SK-N-SH (cell line): ENCODE data around the gene YOD1. TPM values are rescaled to one million over a fixed set of nuclear protein-coding genes. Genes with fewer than 3 reads are reported as not detected.
A peak's percentile ranks its signal among the peaks of the same experiment; 100 is the strongest.

ENCODE experiments used
- CTCF ChIA-PET: fragments of 300-600, 350-600 bp; formaldehyde crosslinking; extraction: SDS; loops from one replicate; lab custom pipeline; 2021; lab: Yijun Ruan, JAX
- POLR2A ChIA-PET: fragments of 350-600 bp; sonication (Branson Sonifier 250); formaldehyde crosslinking; extraction: SDS; loops from one replicate; lab custom pipeline; 2020; ENCODE audit warnings: antibody characterized with exemption, inconsistent platforms; lab: Yijun Ruan, JAX
- DNase-seq: peaks from one replicate; pipeline ENCODE4 v3.0.0; 2012
- H2AFZ ChIP-seq: fragments of 200-600 bp; sonication (generic); 2 replicates; pipeline ENCODE4 v1.8.1; 2016; ENCODE audit warnings: antibody characterized with exemption, mild to moderate bottlenecking, low read depth
- H3F3A ChIP-seq: fragments of 200-600 bp; sonication (generic); replicated peaks from 2 replicates; pipeline ENCODE3; 2016; ENCODE audit warnings: antibody characterized with exemption, mild to moderate bottlenecking; ENCODE audit not compliant: insufficient read depth
- H3K27ac ChIP-seq, 2 experiments: fragments of 200-500 bp in 1 of 2; fragments of 200-600 bp in 1 of 2; sonication (Bioruptor generic) in 1 of 2; sonication (generic), shearing (Covaris generic) in 1 of 2; 2 replicates each; pipeline versions ENCODE4 v1.5.1 to v1.6.1; 2014 to 2016; ENCODE audit warnings: low read depth in 2 of 2, inconsistent platforms in 1 of 2, low read length in 1 of 2, mild to moderate bottlenecking in 1 of 2, mixed read lengths in 1 of 2
- H3K27me3 ChIP-seq: fragments of 200-600 bp; sonication (generic), shearing (Covaris generic); 2 replicates; pipeline ENCODE4 v1.6.1; 2016; ENCODE audit warnings: mixed run types; ENCODE audit not compliant: insufficient read depth
- H3K36me3 ChIP-seq, 2 experiments: fragments of 200-500 bp in 1 of 2; fragments of 200-600 bp in 1 of 2; sonication (Bioruptor generic) in 1 of 2; sonication (generic) in 1 of 2; replicated peaks in 1 of 2; 2 replicates each; pipeline versions ENCODE3 to v1.5.1; 2014 to 2016; ENCODE audit warnings: low read length in 1 of 2, mild to moderate bottlenecking in 1 of 2; ENCODE audit not compliant: insufficient read depth in 2 of 2, control insufficient read depth in 1 of 2
- H3K4me1 ChIP-seq, 2 experiments: fragments of 200-500 bp in 1 of 2; fragments of 200-600 bp in 1 of 2; sonication (Bioruptor generic) in 1 of 2; sonication (generic), shearing (Covaris generic) in 1 of 2; 2 replicates each; pipeline versions ENCODE4 v1.5.1 to v1.6.1; 2014 to 2016; ENCODE audit warnings: low read depth in 1 of 2, low read length in 1 of 2, mixed run types in 1 of 2; ENCODE audit not compliant: insufficient read depth in 2 of 2, control insufficient read depth in 1 of 2
- H3K4me2 ChIP-seq: fragments of 200-600 bp; sonication (generic), shearing (Covaris generic); 2 replicates; pipeline ENCODE4 v1.6.1; 2017; ENCODE audit warnings: mixed run types
- H3K4me3 ChIP-seq, 2 experiments: fragments of 200-500 bp in 1 of 2; fragments of 200-600 bp in 1 of 2; sonication (Bioruptor generic) in 1 of 2; sonication (generic), shearing (Covaris generic) in 1 of 2; 2 replicates each; pipeline versions ENCODE4 v1.5.1 to v1.8.1; 2014 to 2016; ENCODE audit warnings: low read depth in 2 of 2, inconsistent platforms in 1 of 2, low read length in 1 of 2, mild to moderate bottlenecking in 1 of 2, mixed read lengths in 1 of 2, moderate library complexity in 1 of 2
- H3K79me2 ChIP-seq: fragments of 200-600 bp; sonication (generic); 2 replicates; pipeline ENCODE4 v1.8.1; 2017; ENCODE audit warnings: mild to moderate bottlenecking; ENCODE audit not compliant: insufficient read depth
- H3K9ac ChIP-seq: fragments of 200-600 bp; sonication (generic); 2 replicates; pipeline ENCODE4 v1.6.1; 2017; ENCODE audit warnings: mixed run types
- H3K9me2 ChIP-seq: fragments of 200-600 bp; sonication (generic); 2 replicates; pipeline ENCODE4 v1.6.1; 2017; ENCODE audit warnings: mixed run types
- H3K9me3 ChIP-seq: fragments of 200-600 bp; sonication (generic); 2 replicates; pipeline ENCODE4 v1.6.1; 2017; ENCODE audit warnings: mixed run types, mild to moderate bottlenecking, moderate library complexity
- H4K20me1 ChIP-seq: fragments of 200-600 bp; sonication (generic); 2 replicates; pipeline ENCODE4 v1.6.1; 2017; ENCODE audit warnings: mild to moderate bottlenecking, mixed run types; ENCODE audit not compliant: insufficient read depth
- CHD2 ChIP-seq: fragments of 150-350 bp; IDR thresholded peaks from 2 replicates; pipeline ENCODE4 v1.6.1; 2018; ENCODE audit warnings: low read length; ENCODE audit not compliant: partially characterized antibody
- ELF1 ChIP-seq: IDR thresholded peaks from 2 replicates; pipeline ENCODE4 v1.4.0; 2012
- EZH2phosphoT487 ChIP-seq: fragments of 200-600 bp; sonication (generic); IDR thresholded peaks from 2 replicates; pipeline ENCODE4 v1.6.1; 2017; ENCODE audit warnings: low read depth, mixed run types, mild to moderate bottlenecking, antibody characterized with exemption, moderate library complexity, borderline replicate concordance
- FOSL2 ChIP-seq: IDR thresholded peaks from 2 replicates; pipeline ENCODE4 v1.4.0; 2012; ENCODE audit warnings: low read depth, mild to moderate bottlenecking, moderate library complexity, borderline replicate concordance
- FOXM1 ChIP-seq: IDR thresholded peaks from 2 replicates; pipeline ENCODE4 v1.4.0; 2012; ENCODE audit warnings: low read depth, mild to moderate bottlenecking
- GATA2 ChIP-seq: sonication (generic); formaldehyde crosslinking; IDR thresholded peaks from 2 replicates; pipeline ENCODE4 v1.5.0; 2020; ENCODE audit warnings: mild to moderate bottlenecking, missing genetic modification reagents
- JUND ChIP-seq: IDR thresholded peaks from 2 replicates; pipeline ENCODE4 v1.4.0; 2012
- MEF2A ChIP-seq: IDR thresholded peaks from 2 replicates; pipeline ENCODE4 v1.4.0; 2012; ENCODE audit warnings: low read depth, borderline replicate concordance
- MXI1 ChIP-seq: IDR thresholded peaks from 2 replicates; pipeline ENCODE4 v1.6.1; 2012; ENCODE audit warnings: mild to moderate bottlenecking, low read depth, low read length, improper control_type of control experiment
- POLR2AphosphoS5 ChIP-seq: IDR thresholded peaks from 2 replicates; pipeline ENCODE4 v1.6.1; 2012; ENCODE audit warnings: low read depth, low read length
- RFX5 ChIP-seq: IDR thresholded peaks from 2 replicates; pipeline ENCODE4 v1.6.1; 2012; ENCODE audit warnings: mild to moderate bottlenecking, improper control_type of control experiment, low read length
- SIN3A ChIP-seq: IDR thresholded peaks from 2 replicates; pipeline ENCODE4 v1.6.1; 2012; ENCODE audit warnings: low read depth, mild to moderate bottlenecking, low read length, moderate library complexity, borderline replicate concordance
- TAF1 ChIP-seq: IDR thresholded peaks from 2 replicates; pipeline ENCODE4 v1.6.1; 2012; ENCODE audit warnings: low read depth, mild to moderate bottlenecking, low read length, moderate library complexity, borderline replicate concordance
- TCF12 ChIP-seq: IDR thresholded peaks from 2 replicates; pipeline ENCODE4 v1.4.0; 2012
- TEAD4 ChIP-seq: IDR thresholded peaks from 2 replicates; pipeline ENCODE4 v1.4.0; 2012; ENCODE audit warnings: mild to moderate bottlenecking, borderline replicate concordance; ENCODE audit not compliant: insufficient read depth
- WGBS: methylation state at CpG from one replicate; pipeline ENCODE4 v1.1.6; 2017; ENCODE audit warnings: low lambda C conversion rate; 5-methylcytosine and 5-hydroxymethylcytosine counted together
- polyA plus RNA-seq, 3 experiments: library from polyadenylated mRNA; depleted of rRNA; stranded (reverse); fragments of >200 nt; gene quantifications; 2 replicates each; pipeline ENCODE4 v1.2.3, GENCODE V29; 2012
- TF ChIP-seq, protein P1 (sequence below): fragments of 200-600 bp; sonication (generic); IDR thresholded peaks from 2 replicates; pipeline ENCODE4 v1.6.1; 2017; ENCODE audit warnings: antibody characterized with exemption, mild to moderate bottlenecking, moderate library complexity
- TF ChIP-seq, protein P2 (sequence below): IDR thresholded peaks from 2 replicates; pipeline ENCODE4; 2012

Gene YOD1
- polyA plus RNA-seq, 1 of the 3 experiments (the other 2 are of a cell fraction): 0.79 TPM

DNA sequence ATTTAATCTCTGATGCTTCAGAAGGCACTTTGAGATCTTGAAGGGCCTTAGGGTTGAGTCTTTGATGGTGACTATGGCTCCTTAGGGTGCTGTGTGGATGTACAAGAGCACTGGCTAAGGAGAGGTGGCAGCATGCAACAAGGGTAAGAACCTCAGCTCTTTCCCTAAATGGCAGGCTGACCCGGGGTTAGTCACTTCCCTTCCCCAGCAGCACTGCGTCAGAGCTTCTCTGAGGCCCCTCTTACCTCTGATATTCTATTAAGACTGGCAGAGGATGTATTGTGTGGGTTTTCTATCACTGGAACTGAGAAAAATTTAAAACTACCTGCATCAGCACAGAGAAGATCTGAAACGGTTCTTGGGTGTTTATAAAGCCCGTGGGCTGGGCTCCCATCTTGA, 30.3 kb downstream of the YOD1 start:
- 36% methylated on average over 4 of the region's 4 CpGs for WGBS
- Histone ChIP-seq H3K9me3 (no peaks in the 10 kb centered on the region), H3K9me2 (no peaks in the 10 kb centered on the region), H3K4me3 (no peak overlapping the region), H3F3A (peaks cover 7% of the 10 kb centered on the region), H4K20me1 (no peaks in the 10 kb centered on the region), H3K4me1 (peaks cover 8 to 23% of the 10 kb centered on the region in 2 experiments; a peak in 3 of 4 replicates), H3K4me2 (peak overlapping the region; percentile 4; the same call in 1 of the 2 replicates), H3K36me3 (no peaks in the 10 kb centered on the region), H3K79me2 (no peaks in the 10 kb centered on the region), H2AFZ (peak overlapping the region; percentile 54), H3K9ac (no peak overlapping the region), H3K27me3 (no peaks in the 10 kb centered on the region), H3K27ac (no peak overlapping the region)
- TF ChIP-seq SIN3A: no peak
- no peak for TF ChIP-seq RFX5
- TF ChIP-seq MEF2A: no peak
- TF ChIP-seq, protein P1, sequence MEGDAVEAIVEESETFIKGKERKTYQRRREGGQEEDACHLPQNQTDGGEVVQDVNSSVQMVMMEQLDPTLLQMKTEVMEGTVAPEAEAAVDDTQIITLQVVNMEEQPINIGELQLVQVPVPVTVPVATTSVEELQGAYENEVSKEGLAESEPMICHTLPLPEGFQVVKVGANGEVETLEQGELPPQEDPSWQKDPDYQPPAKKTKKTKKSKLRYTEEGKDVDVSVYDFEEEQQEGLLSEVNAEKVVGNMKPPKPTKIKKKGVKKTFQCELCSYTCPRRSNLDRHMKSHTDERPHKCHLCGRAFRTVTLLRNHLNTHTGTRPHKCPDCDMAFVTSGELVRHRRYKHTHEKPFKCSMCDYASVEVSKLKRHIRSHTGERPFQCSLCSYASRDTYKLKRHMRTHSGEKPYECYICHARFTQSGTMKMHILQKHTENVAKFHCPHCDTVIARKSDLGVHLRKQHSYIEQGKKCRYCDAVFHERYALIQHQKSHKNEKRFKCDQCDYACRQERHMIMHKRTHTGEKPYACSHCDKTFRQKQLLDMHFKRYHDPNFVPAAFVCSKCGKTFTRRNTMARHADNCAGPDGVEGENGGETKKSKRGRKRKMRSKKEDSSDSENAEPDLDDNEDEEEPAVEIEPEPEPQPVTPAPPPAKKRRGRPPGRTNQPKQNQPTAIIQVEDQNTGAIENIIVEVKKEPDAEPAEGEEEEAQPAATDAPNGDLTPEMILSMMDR: no peak
- no peak for TF ChIP-seq CHD2
- ChIA-PET POLR2A (no interaction called here), CTCF (interaction anchor here (1.0 to 1.8 kb wide), 3 partner anchors 15 to 286 kb away, joined by 4 to 8 read pairs (median 4); no protein-coding TSS in a partner anchor)
- DNase-seq: no peak

DNA sequence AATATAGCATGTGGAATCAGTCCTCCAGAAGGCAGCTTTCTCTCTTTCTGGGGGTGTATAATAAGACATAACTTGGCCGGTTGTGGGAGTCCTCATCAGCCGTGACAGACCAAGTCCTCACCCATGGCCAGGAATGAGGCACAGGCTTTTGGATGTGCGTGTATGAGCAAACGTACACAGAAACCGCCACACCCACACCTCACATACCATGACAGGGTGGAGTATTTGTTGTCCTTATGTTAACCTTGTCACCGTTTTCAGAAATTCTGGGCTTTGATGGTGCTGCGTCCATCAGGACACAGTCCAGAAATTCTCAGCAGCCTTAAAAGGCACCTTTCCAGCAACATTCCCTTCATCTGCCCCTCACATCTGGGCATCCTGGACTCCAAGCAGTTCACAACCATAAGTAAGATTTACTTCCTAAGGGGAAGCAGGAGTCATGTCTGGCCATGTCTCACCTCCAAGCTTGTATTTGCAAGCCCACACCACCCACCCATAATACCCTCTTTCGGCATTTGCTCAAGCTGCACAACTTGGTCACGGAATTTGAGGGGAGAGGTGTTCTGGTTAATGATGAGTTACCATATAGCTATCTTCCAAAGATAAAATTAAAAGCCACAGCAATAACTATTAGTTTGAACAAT, 30.8 kb downstream of the YOD1 start:
- peaks cover 8 to 19% of the 10 kb centered on the region in 2 experiments; a peak in 2 of 4 replicates for H3K4me1 ChIP-seq
- CTCF ChIA-PET: interaction anchor here (1.0 to 1.8 kb wide), 4 partner anchors 15 to 286 kb away, joined by 3 to 8 read pairs (median 4); no protein-coding TSS in a partner anchor
- no peak for DNase-seq
- no peaks in the 10 kb centered on the region for H3K79me2 ChIP-seq
- WGBS: 83% methylated on average over 8 of the region's 9 CpGs
- H3F3A ChIP-seq: peaks cover 2% of the 10 kb centered on the region
- no peaks in the 10 kb centered on the region for H3K36me3 ChIP-seq
- H3K4me2 ChIP-seq: no peak overlapping the region
- TF ChIP-seq JUND (no peak), FOSL2 (no peak), SIN3A (no peak), TEAD4 (no peak)
- POLR2A ChIA-PET: no interaction called here
- no peak overlapping the region for H3K9ac ChIP-seq
- H2AFZ ChIP-seq: no peak overlapping the region
- no peaks in the 10 kb centered on the region for H4K20me1 ChIP-seq
- H3K9me2 ChIP-seq: no peaks in the 10 kb centered on the region
- H3K9me3 ChIP-seq: no peaks in the 10 kb centered on the region
- H3K27me3 ChIP-seq: no peaks in the 10 kb centered on the region
- H3K27ac ChIP-seq: no peak overlapping the region
- no peak overlapping the region for H3K4me3 ChIP-seq

DNA sequence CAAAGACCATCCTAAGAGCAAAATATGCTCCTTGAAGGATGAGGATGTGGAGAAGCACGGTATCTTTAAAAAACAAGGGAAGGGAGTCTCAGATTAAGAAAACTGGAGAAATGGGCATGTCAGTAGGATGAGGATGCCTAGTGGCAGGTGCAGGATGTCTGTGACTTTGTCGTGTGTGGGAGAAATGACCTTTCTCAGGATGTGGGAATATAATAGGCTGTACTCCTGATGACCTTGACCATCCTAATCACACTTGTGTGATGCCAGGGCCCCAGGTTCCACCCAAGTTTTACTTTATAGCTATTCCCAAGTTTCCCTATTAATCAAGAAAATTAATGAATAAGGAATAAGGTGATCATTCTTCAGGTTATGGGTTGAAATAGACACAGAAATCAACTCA, 31.3 kb downstream of the YOD1 start:
- Histone ChIP-seq H3K9ac (no peak overlapping the region), H3K27me3 (no peaks in the 10 kb centered on the region), H3K27ac (no peak overlapping the region), H3K9me2 (no peaks in the 10 kb centered on the region), H3F3A (no peaks in the 10 kb centered on the region)
- DNase-seq: no peak
- POLR2A ChIA-PET: no interaction called here
- CTCF ChIA-PET: interaction anchor here (1.0 to 1.8 kb wide), 3 partner anchors 30 to 285 kb away, joined by 3 to 8 read pairs (median 4); no protein-coding TSS in a partner anchor
- TF ChIP-seq GATA2 (CRISPR knock-in tag) (no peak), EZH2phosphoT487 (no peak), ELF1 (no peak), TEAD4 (no peak), MXI1 (no peak), TCF12 (no peak), SIN3A (no peak), FOXM1 (no peak), POLR2AphosphoS5 (no peak), TAF1 (no peak), RFX5 (no peak)
- TF ChIP-seq, protein P2, sequence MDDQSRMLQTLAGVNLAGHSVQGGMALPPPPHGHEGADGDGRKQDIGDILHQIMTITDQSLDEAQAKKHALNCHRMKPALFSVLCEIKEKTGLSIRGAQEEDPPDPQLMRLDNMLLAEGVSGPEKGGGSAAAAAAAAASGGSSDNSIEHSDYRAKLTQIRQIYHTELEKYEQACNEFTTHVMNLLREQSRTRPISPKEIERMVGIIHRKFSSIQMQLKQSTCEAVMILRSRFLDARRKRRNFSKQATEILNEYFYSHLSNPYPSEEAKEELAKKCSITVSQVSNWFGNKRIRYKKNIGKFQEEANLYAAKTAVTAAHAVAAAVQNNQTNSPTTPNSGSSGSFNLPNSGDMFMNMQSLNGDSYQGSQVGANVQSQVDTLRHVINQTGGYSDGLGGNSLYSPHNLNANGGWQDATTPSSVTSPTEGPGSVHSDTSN: no peak
- TF ChIP-seq, all 33 proteins: peak for 0
- Histone ChIP-seq H3K4me2 (no peak overlapping the region), H3K79me2 (no peaks in the 10 kb centered on the region), H3K36me3 (no peaks in the 10 kb centered on the region), H3K4me3 (no peak overlapping the region), H2AFZ (no peak overlapping the region), H3K9me3 (no peaks in the 10 kb centered on the region), H3K4me1 (peaks cover 4 to 16% of the 10 kb centered on the region in 2 experiments; a peak in 2 of 4 replicates), H4K20me1 (no peaks in the 10 kb centered on the region)
- 31% methylated on average over 2 of the region's 2 CpGs for WGBS
